ENCODE measurements around the gene SAMD1. TPM values are rescaled to one million over a fixed set of nuclear protein-coding genes. Genes with fewer than 3 reads are reported as not detected.

Gene SAMD1
- total and polyA plus RNA-seq, 2 of the 13 experiments (the other 11 are each of a cell fraction or from before 2014, with no cell fraction given): 17.5 to 45.0 TPM

DNA sequence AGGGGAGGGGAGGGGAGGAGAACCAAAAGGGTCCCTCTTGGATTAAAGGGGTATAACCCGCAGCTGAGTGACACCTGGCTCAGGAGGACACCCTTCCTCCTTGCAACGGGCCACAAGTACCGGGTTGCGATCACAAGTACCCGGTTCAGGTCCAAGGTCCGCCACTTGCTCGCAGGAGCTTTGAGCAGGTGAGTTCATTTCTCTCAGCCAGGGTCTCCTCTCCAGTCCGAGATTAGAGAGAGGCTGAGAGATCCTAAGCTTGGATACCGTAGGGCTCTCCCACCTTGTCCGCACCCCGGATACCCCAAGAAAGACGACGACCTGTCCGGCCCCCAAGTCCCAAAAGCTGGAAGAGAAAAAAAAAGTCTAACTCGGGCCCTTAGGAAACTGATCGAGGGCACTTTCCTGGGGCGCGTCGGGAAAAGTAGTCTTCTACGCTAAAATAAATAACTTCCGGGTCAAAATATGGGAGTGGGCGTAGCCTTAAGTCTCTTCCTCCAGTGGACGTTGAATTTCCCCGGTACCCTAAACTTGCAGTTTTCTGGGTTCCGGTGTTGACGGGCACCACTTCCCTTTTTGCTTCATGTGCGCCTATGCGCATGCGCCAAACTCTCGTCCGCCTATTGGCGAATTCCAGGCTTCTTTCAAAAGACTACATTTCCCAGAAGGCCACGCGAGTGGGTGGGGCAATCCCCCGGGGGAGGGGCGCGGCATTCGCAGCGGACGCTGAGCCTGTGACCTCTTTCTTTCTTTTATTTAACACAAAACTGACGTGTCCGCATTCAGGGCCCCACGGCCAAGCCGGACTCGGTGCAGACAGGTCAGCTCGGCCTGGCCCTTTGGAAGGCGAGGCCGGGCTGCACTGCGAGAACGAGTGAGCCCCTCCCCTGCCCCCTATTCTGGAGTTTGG, 9.4 kb downstream of the SAMD1 start (continued):
- TF ChIP-seq HMGXB4 (CRISPR knock-in tag; IDR thresholded peaks at IDR 0.05; ENCODE audit: borderline replicate concordance in 1 of 2, low read depth in 1 of 2): peak in 1 of 2 experiments; percentile 11; a peak in 2 of 4 replicates
- peak; percentile 80; the same call in 1 of the 2 replicates for TF ChIP-seq FOXK2 (IDR thresholded peaks at IDR 0.05)
- TF ChIP-seq DMAP1 (CRISPR knock-in tag; IDR thresholded peaks at IDR 0.05): peak; percentile 48
- TF ChIP-seq MZF1 (CRISPR knock-in tag; IDR thresholded peaks at IDR 0.05; ENCODE audit: borderline replicate concordance): no peak
- TF ChIP-seq RFXAP (CRISPR knock-in tag; IDR thresholded peaks at IDR 0.05; ENCODE audit: borderline replicate concordance): no peak
- no peak for TF ChIP-seq NFRKB (IDR thresholded peaks at IDR 0.05)
- no peak for TF ChIP-seq ZNF510 (CRISPR knock-in tag; IDR thresholded peaks at IDR 0.05; ENCODE audit: low read depth)
- TF ChIP-seq IRX3 (CRISPR knock-in tag; IDR thresholded peaks at IDR 0.05; ENCODE audit: borderline replicate concordance, low read depth): no peak
- peak; percentile 21; the same call in 1 of the 2 replicates for TF ChIP-seq ZNF792 (CRISPR knock-in tag; IDR thresholded peaks at IDR 0.05)
- no peak for TF ChIP-seq HNRNPL (IDR thresholded peaks at IDR 0.05; ENCODE audit: low read depth, low read length)
- 0 out of 2 replicates have a peak, but pooled peaks have one; percentile 1 for TF ChIP-seq HOXD1 (CRISPR knock-in tag; IDR thresholded peaks at IDR 0.05)
- TF ChIP-seq, protein P1, sequence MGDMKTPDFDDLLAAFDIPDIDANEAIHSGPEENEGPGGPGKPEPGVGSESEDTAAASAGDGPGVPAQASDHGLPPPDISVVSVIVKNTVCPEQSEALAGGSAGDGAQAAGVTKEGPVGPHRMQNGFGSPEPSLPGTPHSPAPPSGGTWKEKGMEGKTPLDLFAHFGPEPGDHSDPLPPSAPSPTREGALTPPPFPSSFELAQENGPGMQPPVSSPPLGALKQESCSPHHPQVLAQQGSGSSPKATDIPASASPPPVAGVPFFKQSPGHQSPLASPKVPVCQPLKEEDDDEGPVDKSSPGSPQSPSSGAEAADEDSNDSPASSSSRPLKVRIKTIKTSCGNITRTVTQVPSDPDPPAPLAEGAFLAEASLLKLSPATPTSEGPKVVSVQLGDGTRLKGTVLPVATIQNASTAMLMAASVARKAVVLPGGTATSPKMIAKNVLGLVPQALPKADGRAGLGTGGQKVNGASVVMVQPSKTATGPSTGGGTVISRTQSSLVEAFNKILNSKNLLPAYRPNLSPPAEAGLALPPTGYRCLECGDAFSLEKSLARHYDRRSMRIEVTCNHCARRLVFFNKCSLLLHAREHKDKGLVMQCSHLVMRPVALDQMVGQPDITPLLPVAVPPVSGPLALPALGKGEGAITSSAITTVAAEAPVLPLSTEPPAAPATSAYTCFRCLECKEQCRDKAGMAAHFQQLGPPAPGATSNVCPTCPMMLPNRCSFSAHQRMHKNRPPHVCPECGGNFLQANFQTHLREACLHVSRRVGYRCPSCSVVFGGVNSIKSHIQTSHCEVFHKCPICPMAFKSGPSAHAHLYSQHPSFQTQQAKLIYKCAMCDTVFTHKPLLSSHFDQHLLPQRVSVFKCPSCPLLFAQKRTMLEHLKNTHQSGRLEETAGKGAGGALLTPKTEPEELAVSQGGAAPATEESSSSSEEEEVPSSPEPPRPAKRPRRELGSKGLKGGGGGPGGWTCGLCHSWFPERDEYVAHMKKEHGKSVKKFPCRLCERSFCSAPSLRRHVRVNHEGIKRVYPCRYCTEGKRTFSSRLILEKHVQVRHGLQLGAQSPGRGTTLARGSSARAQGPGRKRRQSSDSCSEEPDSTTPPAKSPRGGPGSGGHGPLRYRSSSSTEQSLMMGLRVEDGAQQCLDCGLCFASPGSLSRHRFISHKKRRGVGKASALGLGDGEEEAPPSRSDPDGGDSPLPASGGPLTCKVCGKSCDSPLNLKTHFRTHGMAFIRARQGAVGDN (CRISPR knock-in tag; IDR thresholded peaks at IDR 0.05): peak; percentile 77
- peak; percentile 58; the same call in 1 of the 2 replicates for TF ChIP-seq ZSCAN21 (CRISPR knock-in tag; IDR thresholded peaks at IDR 0.05; ENCODE audit: borderline replicate concordance)
- TF ChIP-seq ZIK1 (CRISPR knock-in tag; IDR thresholded peaks at IDR 0.05; ENCODE audit: borderline replicate concordance, low read depth): 0 out of 2 replicates have a peak, but pooled peaks have one; percentile 28
- TF ChIP-seq MEIS2 (CRISPR knock-in tag; IDR thresholded peaks at IDR 0.05): peak; percentile 54
- peak; percentile 31; the same call in 1 of the 2 replicates for TF ChIP-seq ZNF747 (CRISPR knock-in tag; IDR thresholded peaks at IDR 0.05; ENCODE audit: borderline replicate concordance)
- TF ChIP-seq ZNF230 (CRISPR knock-in tag; IDR thresholded peaks at IDR 0.05): peak; percentile 13; the same call in 1 of the 2 replicates
- no peak for TF ChIP-seq MAFG (CRISPR knock-in tag; IDR thresholded peaks at IDR 0.05)
- peak; percentile 96 for TF ChIP-seq FOXK1 (CRISPR knock-in tag; IDR thresholded peaks at IDR 0.05; ENCODE audit: borderline replicate concordance, low read depth)
- TF ChIP-seq ZNF672 (CRISPR knock-in tag; IDR thresholded peaks at IDR 0.05): no peak
- TF ChIP-seq MED13 (CRISPR knock-in tag; IDR thresholded peaks at IDR 0.05): no peak
- peak; percentile 85 for TF ChIP-seq SAP130 (CRISPR knock-in tag; IDR thresholded peaks at IDR 0.05; ENCODE audit: low read depth)
- TF ChIP-seq ARNT (IDR thresholded peaks at IDR 0.05): no peak
- TF ChIP-seq AGO1 (IDR thresholded peaks at IDR 0.05; ENCODE audit: low read depth, low read length, poor library complexity, severe bottlenecking): peak; percentile 89
